HG03460 (cell line): ENCODE results near the gene TEPSIN.

Experiments used
- ATAC-seq: cut with Tn5 transposase; IDR thresholded peaks from one replicate; pipeline ENCODE4 v1.9.1; 2021; ENCODE audit not compliant: unreplicated experiment

The TEPSIN gene

GRCh38 chr17:81238815-81239713 lies at the start of gene TEPSIN, which contains the start of gene NDUFAF8:
Gene TEPSIN, minus strand, starts transcription at chr17:81239055. Its CDS starts 22 bp downstream, at chr17:81239033.
Gene NDUFAF8, plus strand, starts transcription at chr17:81239318. Its CDS starts 46 bp downstream, at chr17:81239364.
- peak; percentile 89 for ATAC-seq

- ATAC-seq, result no peak
Observed at GRCh38 chr17:81287741-81288430, 49.0 kb upstream of the TEPSIN start.

GRCh38 chr17:81287152-81287551 lies 48.3 kb upstream of the TEPSIN start:
- no peak for ATAC-seq

GRCh38 chr17:81286491-81287145 lies 47.8 kb upstream of the TEPSIN start:
- ATAC-seq, result no peak

GRCh38 chr17:81285894-81286293 lies 47.0 kb upstream of the TEPSIN start:
- ATAC-seq, result no peak

- no peak for ATAC-seq
Observed at GRCh38 chr17:81285179-81285878, 46.5 kb upstream of the TEPSIN start.

GRCh38 chr17:81282876-81283275 lies 44.0 kb upstream of the TEPSIN start:
- ATAC-seq, result no peak

- no peak for ATAC-seq
Observed at GRCh38 chr17:81282141-81282540, 43.3 kb upstream of the TEPSIN start.

- no peak for ATAC-seq
Observed at GRCh38 chr17:81280571-81280970, 41.7 kb upstream of the TEPSIN start.

- ATAC-seq, result no peak
Observed at GRCh38 chr17:81279278-81280275, 40.7 kb upstream of the TEPSIN start.

GRCh38 chr17:81278831-81279230 lies 40.0 kb upstream of the TEPSIN start:
- ATAC-seq, result no peak

GRCh38 chr17:81277946-81278693 lies 39.3 kb upstream of the TEPSIN start:
- ATAC-seq, result no peak

GRCh38 chr17:81277421-81277820 lies 38.6 kb upstream of the TEPSIN start:
- ATAC-seq, result no peak

GRCh38 chr17:81276781-81277180 lies 37.9 kb upstream of the TEPSIN start:
- ATAC-seq, result no peak

GRCh38 chr17:81274471-81274855 lies 35.6 kb upstream of the TEPSIN start:
- ATAC-seq, result no peak

- ATAC-seq, result no peak
Observed at GRCh38 chr17:81273698-81274470, 35.0 kb upstream of the TEPSIN start.

GRCh38 chr17:81272616-81273015 lies 33.8 kb upstream of the TEPSIN start:
- ATAC-seq, result no peak

- no peak for ATAC-seq
Observed at GRCh38 chr17:81271226-81271625, 32.4 kb upstream of the TEPSIN start.
